OCI-LY7 (cell line): ENCODE results near the gene SEC24D.

ENCODE experiments used
- EZH2phosphoT487 ChIP-seq: fragments of 200-600 bp; sonication (generic); IDR thresholded peaks from 2 replicates; pipeline ENCODE4 v1.6.1; 2018; ENCODE audit warnings: low read depth, borderline replicate concordance, mild to moderate bottlenecking, mixed run types, antibody characterized with exemption, low read length, moderate library complexity, mixed read lengths
- TF ChIP-seq, protein P1 (sequence below): fragments of 200-600 bp; sonication (generic); conservative IDR thresholded peaks from 2 replicates; pipeline ENCODE4 v1.5.1; 2014; ENCODE audit warnings: mild to moderate bottlenecking, antibody characterized with exemption, low read length, moderate library complexity, mixed read lengths

DNA sequence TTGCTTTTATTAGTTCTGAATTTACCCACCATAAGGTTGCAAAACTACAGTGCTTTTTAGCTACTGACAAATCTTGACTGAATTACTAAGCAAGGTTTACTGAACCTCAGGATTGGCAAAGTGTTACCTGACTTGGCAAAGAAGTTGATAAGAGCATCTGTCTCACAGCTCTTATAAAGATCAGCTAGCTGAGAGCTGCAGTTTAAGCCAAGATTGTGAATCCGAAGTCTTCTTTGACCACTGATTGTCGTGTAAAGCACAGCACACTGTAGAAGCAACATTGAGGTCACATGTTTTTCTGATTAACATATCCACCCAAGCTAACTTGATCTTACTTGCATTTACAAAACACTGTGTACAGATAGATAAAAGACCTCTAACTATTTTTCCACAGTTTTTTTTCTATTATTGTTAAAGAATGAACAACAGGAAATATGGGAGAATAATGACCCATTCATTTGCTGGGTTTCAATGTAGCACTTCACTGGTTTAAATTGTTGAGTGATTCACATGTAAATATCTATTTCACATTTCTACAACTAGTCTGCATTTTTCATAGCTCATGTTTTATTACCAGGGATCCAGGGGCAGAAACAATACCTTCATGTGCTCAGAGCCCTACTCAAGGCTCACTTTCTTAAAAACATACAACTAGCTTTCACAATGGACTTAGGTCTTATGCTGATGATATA, 96.8 kb downstream of the SEC24D start:
- TF ChIP-seq, protein P1, sequence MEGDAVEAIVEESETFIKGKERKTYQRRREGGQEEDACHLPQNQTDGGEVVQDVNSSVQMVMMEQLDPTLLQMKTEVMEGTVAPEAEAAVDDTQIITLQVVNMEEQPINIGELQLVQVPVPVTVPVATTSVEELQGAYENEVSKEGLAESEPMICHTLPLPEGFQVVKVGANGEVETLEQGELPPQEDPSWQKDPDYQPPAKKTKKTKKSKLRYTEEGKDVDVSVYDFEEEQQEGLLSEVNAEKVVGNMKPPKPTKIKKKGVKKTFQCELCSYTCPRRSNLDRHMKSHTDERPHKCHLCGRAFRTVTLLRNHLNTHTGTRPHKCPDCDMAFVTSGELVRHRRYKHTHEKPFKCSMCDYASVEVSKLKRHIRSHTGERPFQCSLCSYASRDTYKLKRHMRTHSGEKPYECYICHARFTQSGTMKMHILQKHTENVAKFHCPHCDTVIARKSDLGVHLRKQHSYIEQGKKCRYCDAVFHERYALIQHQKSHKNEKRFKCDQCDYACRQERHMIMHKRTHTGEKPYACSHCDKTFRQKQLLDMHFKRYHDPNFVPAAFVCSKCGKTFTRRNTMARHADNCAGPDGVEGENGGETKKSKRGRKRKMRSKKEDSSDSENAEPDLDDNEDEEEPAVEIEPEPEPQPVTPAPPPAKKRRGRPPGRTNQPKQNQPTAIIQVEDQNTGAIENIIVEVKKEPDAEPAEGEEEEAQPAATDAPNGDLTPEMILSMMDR: no peak
- TF ChIP-seq EZH2phosphoT487: no peak
